HEK293T (cell line): Measurements from ENCODE around the gene EXOC7.

Source experiments
- CTCF ChIA-PET: fragments of 350-600 bp; formaldehyde crosslinking; extraction: SDS; loops from one replicate; lab custom pipeline; 2021; ENCODE audit warnings: antibody characterized with exemption, inconsistent platforms; lab: Yijun Ruan, JAX
- POLR2A ChIA-PET: fragments of 350-600 bp; formaldehyde crosslinking; extraction: SDS; loops from one replicate; lab custom pipeline; 2020; ENCODE audit warnings: antibody characterized with exemption, inconsistent platforms; lab: Yijun Ruan, JAX
- DNase-seq: peaks from one replicate; pipeline ENCODE4 v3.0.0; 2012; ENCODE audit warnings: mixed read lengths; ENCODE audit errors: extremely low spot score
- ARNT ChIP-seq: fragments of 450-650 bp; IDR thresholded peaks from 2 replicates; pipeline ENCODE4 v1.6.1; 2017; ENCODE audit warnings: mild to moderate bottlenecking
- BHLHE40 ChIP-seq: fragments of 450-650 bp; IDR thresholded peaks from 2 replicates; pipeline ENCODE4 v1.6.1; 2016; ENCODE audit warnings: mild to moderate bottlenecking, moderate library complexity, borderline replicate concordance
- CTBP1 ChIP-seq: fragments of 450-650 bp; IDR thresholded peaks from 2 replicates; pipeline ENCODE4 v1.6.1; 2016; ENCODE audit warnings: borderline replicate concordance
- ELF4 ChIP-seq: fragments of 450-650 bp; IDR thresholded peaks from 2 replicates; pipeline ENCODE4 v1.6.1; 2017; ENCODE audit warnings: antibody characterized with exemption
- FOXA1 ChIP-seq: fragments of 450-650 bp; IDR thresholded peaks from 2 replicates; pipeline ENCODE4 v1.6.1; 2016; ENCODE audit warnings: mild to moderate bottlenecking
- FOXK2 ChIP-seq: fragments of 450-650 bp; IDR thresholded peaks from 2 replicates; pipeline ENCODE4 v1.6.1; 2016; ENCODE audit warnings: mild to moderate bottlenecking
- FOXM1 ChIP-seq: fragments of 450-650 bp; IDR thresholded peaks from 2 replicates; pipeline ENCODE4 v1.6.1; 2017; ENCODE audit warnings: mild to moderate bottlenecking, borderline replicate concordance
- HDGF ChIP-seq: fragments of 450-650 bp; IDR thresholded peaks from 2 replicates; pipeline ENCODE4 v1.6.1; 2017; ENCODE audit warnings: antibody characterized with exemption, borderline replicate concordance
- L3MBTL2 ChIP-seq: fragments of 450-650 bp; conservative IDR thresholded peaks from 2 replicates; pipeline ENCODE4 v1.6.1; 2016; ENCODE audit warnings: mild to moderate bottlenecking
- LEF1 ChIP-seq: fragments of 450-650 bp; IDR thresholded peaks from 2 replicates; pipeline ENCODE4 v1.6.1; 2017; ENCODE audit warnings: mild to moderate bottlenecking, borderline replicate concordance
- NFRKB ChIP-seq: fragments of 450-650 bp; IDR thresholded peaks from 2 replicates; pipeline ENCODE4 v1.6.1; 2016; ENCODE audit warnings: mild to moderate bottlenecking, moderate library complexity
- PKNOX1 ChIP-seq: fragments of 450-650 bp; IDR thresholded peaks from 2 replicates; pipeline ENCODE4 v1.6.1; 2016
- SP1 ChIP-seq: fragments of 450-650 bp; IDR thresholded peaks from 2 replicates; pipeline ENCODE4 v1.6.1; 2017
- SUZ12 ChIP-seq: fragments of 450-650 bp; IDR thresholded peaks from 2 replicates; pipeline ENCODE4 v1.6.1; 2016; ENCODE audit warnings: mild to moderate bottlenecking
- TARDBP ChIP-seq: fragments of 450-650 bp; IDR thresholded peaks from 2 replicates; pipeline ENCODE4 v1.6.1; 2016
- ZNF384 ChIP-seq: fragments of 450-650 bp; IDR thresholded peaks from 2 replicates; pipeline ENCODE4 v1.6.1; 2016

The EXOC7 gene

GRCh38 chr17:76088868-76089576 lies 14.6 kb downstream of the EXOC7 start:
- no peak for DNase-seq
- TF ChIP-seq SUZ12, result no peak
- no peak for TF ChIP-seq CTBP1
- no peak for TF ChIP-seq LEF1
- no peak for TF ChIP-seq L3MBTL2
- no peak for TF ChIP-seq NFRKB
- no peak for TF ChIP-seq FOXK2
- TF ChIP-seq FOXA1, result no peak
- no peak for TF ChIP-seq HDGF
- TF ChIP-seq TARDBP, result no peak
- TF ChIP-seq ZNF384, result no peak
- ChIA-PET POLR2A (interaction anchor here (1.4 kb wide), 1 partner anchor 15 kb away, joined by 4 read pairs; the partner anchor contains the start of gene EXOC7), CTCF (no interaction called here)

GRCh38 chr17:76088041-76088867 lies 15.3 kb downstream of the EXOC7 start:
- DNase-seq, result no peak
- ChIA-PET POLR2A (no interaction called here), CTCF (no interaction called here)
- TF ChIP-seq FOXM1 (no peak), SUZ12 (no peak), PKNOX1 (no peak), FOXA1 (no peak), HDGF (no peak), BHLHE40 (no peak), FOXK2 (no peak), ARNT (no peak), NFRKB (no peak), ELF4 (no peak), TARDBP (no peak), SP1 (no peak)

- CTCF ChIA-PET, result no interaction called here
Measured at GRCh38 chr17:76087531-76087930, 16.1 kb downstream of the EXOC7 start.

GRCh38 chr17:76086384-76086783 lies 17.2 kb downstream of the EXOC7 start:
- POLR2A ChIA-PET, result interaction anchor here (0.7 to 1.6 kb wide), 2 partner anchors 9 to 17 kb away, joined by 3 to 4 read pairs; partner anchors contain the start of gene EXOC7

More at GRCh38 chr17:76087531-76087930, 16.1 kb downstream of the EXOC7 start:
- DNase-seq, result no peak
- TF ChIP-seq BHLHE40 (no peak), ZNF384 (no peak), HDGF (no peak), CTBP1 (no peak), ARNT (no peak), FOXK2 (no peak), NFRKB (no peak), PKNOX1 (no peak)
- POLR2A ChIA-PET, result no interaction called here

GRCh38 chr17:76085731-76086366 lies 17.7 kb downstream of the EXOC7 start:
- ChIA-PET POLR2A (interaction anchor here (0.7 to 1.6 kb wide), 2 partner anchors 10 to 17 kb away, joined by 3 to 4 read pairs; partner anchors contain the start of gene EXOC7), CTCF (no interaction called here)
- no peak for DNase-seq
- TF ChIP-seq FOXA1, result no peak
- no peak for TF ChIP-seq SP1
- no peak for TF ChIP-seq HDGF
- no peak for TF ChIP-seq NFRKB

More at GRCh38 chr17:76086384-76086783, 17.2 kb downstream of the EXOC7 start:
- TF ChIP-seq ARNT, result no peak
- no peak for TF ChIP-seq FOXA1
- no peak for TF ChIP-seq SUZ12
- TF ChIP-seq PKNOX1, result no peak
- no peak for TF ChIP-seq LEF1
- TF ChIP-seq NFRKB, result no peak
- TF ChIP-seq HDGF, result no peak
- TF ChIP-seq ZNF384, result no peak
- TF ChIP-seq TARDBP, result no peak
- no peak for TF ChIP-seq FOXM1
- no peak for TF ChIP-seq FOXK2
- no peak for TF ChIP-seq L3MBTL2
- TF ChIP-seq ELF4, result no peak
- no peak for TF ChIP-seq CTBP1
- no peak for TF ChIP-seq SP1
- no peak for TF ChIP-seq BHLHE40
- CTCF ChIA-PET, result no interaction called here
- DNase-seq, result no peak
